ENCODE measurements around the gene GALNT2. TPM values are rescaled to one million over a fixed set of nuclear protein-coding genes. Genes with fewer than 3 reads are reported as not detected.
A peak's percentile ranks its signal among the peaks of the same experiment; 100 is the strongest.

The GALNT2 gene
- total and polyA plus RNA-seq, 2 donors from 2014 or later: 20.2 to 59.2 TPM

- no peaks in the 10 kb centered on the region for H3K9me3 ChIP-seq (ENCODE audit: control insufficient read depth in 2 of 3, insufficient read depth in 1 of 3, low read length in 3 of 3)
- FAIRE-seq (no peak), DNase-seq (no peak)
- no peak overlapping the region for H3K4me3 ChIP-seq (ENCODE audit: low read length in 3 of 3)
- no peak for TF ChIP-seq CTCF (IDR thresholded peaks at IDR 0.05; ENCODE audit: borderline replicate concordance, extremely low read depth, insufficient read depth)
- intact Hi-C loops (cut with DNase I): no loop called here
- H3K27me3 ChIP-seq (ENCODE audit: control insufficient read depth, insufficient read depth, low read length): no peaks in the 10 kb centered on the region
- peak overlapping the region in 1 of 2 donors; percentile 24 for H3K27ac ChIP-seq (ENCODE audit: low read depth in 2 of 2, low read length in 2 of 2)
- H3K4me1 ChIP-seq (ENCODE audit: control insufficient read depth in 2 of 3, insufficient read depth in 2 of 3, low read depth in 1 of 3, low read length in 3 of 3): no peaks in the 10 kb centered on the region
- no peak overlapping the region for H3K9ac ChIP-seq (ENCODE audit: low read length in 3 of 3)
- H3K36me3 ChIP-seq (ENCODE audit: control insufficient read depth in 2 of 3, insufficient read depth in 3 of 3, low read length in 3 of 3): no peaks in the 10 kb centered on the region
Observed at GRCh38 chr1:230191079-230191804, 124.2 kb downstream of the GALNT2 start.

- no peaks in the 10 kb centered on the region for H3K4me1 ChIP-seq (ENCODE audit: control insufficient read depth in 2 of 3, insufficient read depth in 2 of 3, low read depth in 1 of 3, low read length in 3 of 3)
- H3K36me3 ChIP-seq (ENCODE audit: control insufficient read depth in 2 of 3, insufficient read depth in 3 of 3, low read length in 3 of 3): no peaks in the 10 kb centered on the region
- DNase-seq (no peak), FAIRE-seq (no peak)
- no peak overlapping the region for H3K27ac ChIP-seq (ENCODE audit: low read depth in 2 of 2, low read length in 2 of 2)
- H3K9me3 ChIP-seq (ENCODE audit: control insufficient read depth in 2 of 3, insufficient read depth in 1 of 3, low read length in 3 of 3): no peaks in the 10 kb centered on the region
- H3K27me3 ChIP-seq (ENCODE audit: control insufficient read depth, insufficient read depth, low read length): no peaks in the 10 kb centered on the region
- H3K4me3 ChIP-seq (ENCODE audit: low read length in 3 of 3): no peak overlapping the region
- intact Hi-C loops (cut with DNase I): no loop called here
- no peak overlapping the region for H3K9ac ChIP-seq (ENCODE audit: low read length in 3 of 3)
- no peak for TF ChIP-seq CTCF (IDR thresholded peaks at IDR 0.05; ENCODE audit: borderline replicate concordance, extremely low read depth, insufficient read depth)
Observed at GRCh38 chr1:230191855-230192254, 124.8 kb downstream of the GALNT2 start.

GRCh38 chr1:230194525-230194924 lies 127.5 kb downstream of the GALNT2 start:
- Histone ChIP-seq H3K4me3 (ENCODE audit: low read length in 3 of 3) (no peak overlapping the region), H3K9me3 (ENCODE audit: control insufficient read depth in 2 of 3, insufficient read depth in 1 of 3, low read length in 3 of 3) (no peaks in the 10 kb centered on the region), H3K27ac (ENCODE audit: low read depth in 2 of 2, low read length in 2 of 2) (no peak overlapping the region), H3K27me3 (ENCODE audit: control insufficient read depth, insufficient read depth, low read length) (no peaks in the 10 kb centered on the region), H3K9ac (ENCODE audit: low read length in 3 of 3) (no peak overlapping the region), H3K4me1 (ENCODE audit: control insufficient read depth in 2 of 3, insufficient read depth in 2 of 3, low read depth in 1 of 3, low read length in 3 of 3) (no peaks in the 10 kb centered on the region), H3K36me3 (ENCODE audit: control insufficient read depth in 2 of 3, insufficient read depth in 3 of 3, low read length in 3 of 3) (no peaks in the 10 kb centered on the region)
- DNase-seq: no peak
- intact Hi-C loops (cut with DNase I): no loop called here
- FAIRE-seq: no peak
- no peak for TF ChIP-seq CTCF (IDR thresholded peaks at IDR 0.05; ENCODE audit: borderline replicate concordance, extremely low read depth, insufficient read depth)

GRCh38 chr1:230195199-230195598 lies 128.2 kb downstream of the GALNT2 start:
- Histone ChIP-seq H3K27ac (ENCODE audit: low read depth in 2 of 2, low read length in 2 of 2) (no peak overlapping the region), H3K4me3 (ENCODE audit: low read length in 3 of 3) (no peak overlapping the region), H3K36me3 (ENCODE audit: control insufficient read depth in 2 of 3, insufficient read depth in 3 of 3, low read length in 3 of 3) (no peaks in the 10 kb centered on the region), H3K27me3 (ENCODE audit: control insufficient read depth, insufficient read depth, low read length) (no peaks in the 10 kb centered on the region), H3K4me1 (ENCODE audit: control insufficient read depth in 2 of 3, insufficient read depth in 2 of 3, low read depth in 1 of 3, low read length in 3 of 3) (no peaks in the 10 kb centered on the region), H3K9me3 (ENCODE audit: control insufficient read depth in 2 of 3, insufficient read depth in 1 of 3, low read length in 3 of 3) (no peaks in the 10 kb centered on the region), H3K9ac (ENCODE audit: low read length in 3 of 3) (no peak overlapping the region)
- no peak for TF ChIP-seq CTCF (IDR thresholded peaks at IDR 0.05; ENCODE audit: borderline replicate concordance, extremely low read depth, insufficient read depth)
- FAIRE-seq: no peak
- intact Hi-C loops (cut with DNase I): no loop called here
- DNase-seq: no peak

All from kidney (tissue), 14 donors.